Stimulated activated CD4-positive, alpha-beta T cell treated with anti-CD3 and anti-CD28 coated beads, Interleukin-15, amount 100 ng/mL, for 1 hour (primary cell): ENCODE data around the gene DNAH17.

ENCODE experiments used
- DNase-seq, 2 donors: peaks; one replicate each; pipeline ENCODE4 v3.0.0-alpha.2; 2020; ENCODE audit warnings: low read depth in 1 of 2, low spot score in 1 of 2

The DNAH17 gene

DNA sequence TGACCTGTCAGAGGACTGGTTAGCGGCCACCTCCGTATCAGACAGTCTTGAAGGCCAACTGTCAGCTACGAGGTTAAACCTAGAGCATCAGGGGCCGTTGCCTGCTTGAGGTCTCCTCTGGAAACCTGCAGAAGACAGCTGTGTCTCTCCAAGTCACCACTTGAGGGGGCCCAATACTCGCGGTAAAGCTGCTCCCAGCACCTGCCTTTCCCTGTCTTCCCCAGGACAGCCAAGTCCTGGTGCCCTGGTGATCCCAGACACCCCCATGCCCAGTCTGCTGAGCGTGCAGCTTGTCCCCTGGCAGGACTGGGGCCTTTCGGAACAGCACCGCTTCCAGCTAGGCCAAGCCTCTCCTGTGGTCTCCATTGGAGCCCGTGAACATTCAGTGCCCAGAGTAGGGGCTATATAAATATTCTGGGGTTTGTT lies 80.1 kb downstream of the DNAH17 start:
- DNase-seq: peak in 1 of 2 donors; percentile 24

DNA sequence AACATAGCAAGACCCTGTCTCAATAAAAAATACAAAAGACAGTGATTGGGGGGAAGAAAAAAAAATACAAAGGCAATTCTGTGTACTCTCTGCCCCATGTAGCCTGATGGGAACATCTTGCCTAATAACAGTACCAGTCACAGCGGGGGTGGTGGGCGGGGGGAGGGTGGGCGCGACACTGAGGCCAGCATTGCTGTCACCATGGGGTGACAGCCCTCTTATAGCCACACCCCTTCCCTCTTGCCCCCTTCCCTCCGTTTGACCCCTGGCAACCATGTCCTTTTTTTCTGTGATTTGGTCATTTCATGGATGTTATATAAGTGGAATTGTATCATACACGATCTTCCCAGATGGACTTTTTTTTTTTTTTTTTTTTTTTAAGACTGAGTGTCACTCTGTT lies 80.9 kb downstream of the DNAH17 start:
- DNase-seq: no peak

DNA sequence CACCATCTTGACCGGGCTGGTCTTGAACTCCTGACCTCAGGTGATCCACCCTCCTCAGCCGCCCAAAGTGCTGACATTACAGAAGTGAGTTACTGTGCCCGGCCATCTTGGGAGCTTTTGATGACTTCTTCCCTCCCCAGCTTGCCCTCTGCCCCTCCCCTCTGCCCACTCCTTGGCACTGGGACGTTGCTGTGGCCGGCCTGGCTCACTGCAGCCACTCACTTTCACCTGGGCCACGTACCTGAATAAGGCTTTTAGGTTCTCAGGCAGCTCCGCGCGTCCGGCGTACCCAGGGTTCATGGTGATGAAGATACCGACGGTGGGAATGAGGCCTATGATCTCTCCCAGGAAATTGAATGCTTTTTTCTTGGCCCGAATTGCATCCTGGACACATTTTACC lies 81.6 kb downstream of the DNAH17 start:
- DNase-seq: no peak

DNA sequence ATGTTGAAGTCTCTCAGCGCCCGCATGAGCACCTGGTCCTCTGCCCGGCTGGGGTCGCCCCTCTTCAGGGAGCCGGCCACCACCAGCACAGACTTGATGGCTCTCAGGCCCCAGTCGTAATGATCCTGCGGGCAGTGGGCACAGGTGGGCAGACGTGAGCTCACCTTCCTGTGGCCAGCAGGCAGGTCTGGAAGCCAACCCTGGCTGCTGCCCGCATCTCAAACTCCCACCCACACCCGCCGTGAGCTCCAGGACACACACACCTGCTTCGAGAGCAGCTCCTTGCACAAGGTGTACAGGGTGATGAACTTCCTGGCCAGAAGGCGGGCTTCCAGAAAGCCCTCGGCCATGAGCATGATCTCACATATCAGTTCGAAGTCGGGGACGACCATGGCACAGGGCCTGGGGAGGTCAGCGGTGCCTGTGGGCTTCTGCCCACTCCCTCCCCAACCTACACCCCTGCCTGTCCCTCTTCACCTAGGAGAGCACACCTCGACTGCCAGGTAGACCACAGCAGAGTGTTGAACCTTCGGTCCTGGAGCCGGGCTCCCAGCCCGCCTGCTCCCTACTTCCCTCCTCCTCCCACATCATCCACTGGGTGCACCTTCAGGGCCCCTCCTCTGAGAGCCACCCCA lies 82.4 kb downstream of the DNAH17 start:
- DNase-seq: no peak

GRCh38 chr17:78493853-78494695 lies 83.1 kb downstream of the DNAH17 start:
- no peak for DNase-seq

- DNase-seq: no peak
Observed at GRCh38 chr17:78493450-78493849, 83.7 kb downstream of the DNAH17 start.

DNA sequence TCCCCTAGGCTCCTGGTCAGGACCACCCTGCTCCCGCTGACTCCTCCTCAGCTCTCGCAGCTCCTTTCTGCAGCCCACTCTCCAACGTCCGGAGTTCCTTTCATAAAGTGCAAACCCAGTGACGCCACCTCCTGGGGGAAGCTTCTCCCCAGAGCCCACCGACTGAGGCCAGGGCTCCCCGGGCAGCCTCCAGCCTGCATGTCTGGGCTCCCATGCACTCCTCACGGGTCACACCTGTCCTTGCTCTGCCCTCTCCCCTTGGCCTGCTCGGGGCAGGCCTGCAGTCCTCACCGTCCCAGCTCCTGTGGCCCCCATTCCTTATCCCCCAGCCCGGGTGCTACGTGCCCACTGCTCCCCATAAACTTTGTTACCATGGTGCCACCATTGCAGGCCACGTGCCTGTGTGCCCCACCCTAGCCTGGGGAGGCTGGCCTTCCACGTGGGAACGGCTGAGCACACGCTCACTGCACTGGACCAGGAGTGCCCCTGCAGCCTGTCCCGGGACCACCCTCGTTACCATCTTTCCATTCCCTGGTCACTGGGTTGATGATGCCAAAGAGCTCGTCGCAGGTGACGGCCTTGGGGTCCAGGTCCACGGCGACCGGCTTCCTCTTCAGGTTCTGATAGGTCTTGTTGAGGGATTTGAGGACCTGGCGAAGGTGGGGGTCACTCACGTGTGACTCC lies 84.9 kb downstream of the DNAH17 start:
- no peak for DNase-seq

DNA sequence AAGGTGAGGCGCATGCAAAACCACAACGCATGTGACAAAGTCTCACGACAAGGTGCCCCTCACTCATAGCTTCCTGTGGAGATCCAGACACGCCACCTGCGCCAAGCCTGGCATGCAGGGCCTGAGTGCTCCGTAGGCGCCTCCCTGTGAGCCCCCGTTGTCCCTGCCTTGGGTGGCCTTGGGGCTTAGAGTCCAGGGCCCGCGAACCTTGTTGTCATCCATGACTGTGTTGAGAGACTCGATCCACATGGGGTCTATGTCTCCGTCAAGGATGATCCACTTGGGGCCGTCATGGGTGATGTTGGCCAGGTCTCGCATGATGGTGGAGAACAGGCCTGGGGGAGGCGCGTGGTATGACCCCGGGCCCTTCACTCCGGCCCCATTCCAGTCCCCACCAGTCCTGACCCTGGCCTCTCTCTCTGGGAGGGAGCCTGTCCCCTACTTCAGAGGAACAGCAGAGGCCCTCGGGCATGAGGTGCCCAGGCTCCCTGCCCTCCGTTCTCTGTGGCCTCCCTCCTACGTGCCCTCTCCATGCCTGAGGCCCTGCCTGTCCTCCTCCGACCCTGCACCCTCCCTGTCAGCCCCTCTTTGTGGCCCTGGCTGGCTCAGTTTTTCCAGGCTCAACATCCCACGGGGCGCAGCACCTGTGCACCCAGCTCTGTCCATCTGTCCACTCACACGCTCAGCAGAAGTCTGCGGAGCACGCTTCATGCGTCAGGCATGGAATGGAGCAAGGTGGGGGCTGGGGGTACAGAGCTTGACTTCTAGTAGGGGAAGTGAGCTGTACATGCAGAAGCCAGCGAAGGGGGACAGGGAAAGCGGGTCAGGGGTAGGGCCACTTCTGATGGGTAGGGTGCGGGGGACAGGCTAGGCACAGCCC lies 85.7 kb downstream of the DNAH17 start:
- no peak for DNase-seq

DNA sequence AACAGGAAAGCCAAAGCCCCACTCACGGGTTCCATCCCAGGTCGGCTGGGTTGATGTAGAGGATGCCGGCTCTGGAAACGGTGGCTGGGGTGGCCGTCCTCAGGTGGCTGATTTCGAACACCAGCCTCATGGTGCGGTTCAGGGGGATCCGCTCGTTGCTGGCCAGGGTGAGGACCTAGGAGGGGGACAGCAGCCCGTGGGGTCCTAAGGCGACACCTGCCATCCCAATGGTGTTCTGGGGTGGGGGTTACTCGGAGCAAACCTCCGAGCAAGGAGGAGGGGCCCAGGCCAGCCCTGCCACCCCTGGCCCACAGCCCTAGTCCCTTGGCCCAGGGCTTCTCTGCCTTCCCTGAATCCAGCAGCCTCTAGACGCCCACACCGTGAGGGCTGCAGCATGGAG lies 86.5 kb downstream of the DNAH17 start:
- DNase-seq: no peak

DNA sequence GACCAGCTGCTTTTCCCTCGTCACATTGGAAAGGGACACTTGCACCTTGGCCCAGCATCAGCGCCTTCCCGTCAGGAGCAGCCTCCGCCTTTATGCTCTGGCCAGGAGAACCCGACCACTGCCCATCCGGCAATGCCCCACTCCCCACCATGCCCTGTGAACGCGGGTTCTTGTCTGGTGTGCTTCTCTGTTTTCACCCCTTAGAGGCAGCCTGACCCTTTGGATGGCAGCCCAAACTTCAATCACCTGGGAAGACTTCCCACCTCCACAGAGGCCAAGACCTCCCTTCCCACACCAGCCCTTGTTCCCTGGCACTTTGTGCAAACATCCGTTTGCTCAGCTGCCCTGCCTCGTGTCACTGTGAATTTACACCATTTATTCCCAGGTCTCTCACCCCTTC lies 87.0 kb downstream of the DNAH17 start:
- no peak for DNase-seq

DNA sequence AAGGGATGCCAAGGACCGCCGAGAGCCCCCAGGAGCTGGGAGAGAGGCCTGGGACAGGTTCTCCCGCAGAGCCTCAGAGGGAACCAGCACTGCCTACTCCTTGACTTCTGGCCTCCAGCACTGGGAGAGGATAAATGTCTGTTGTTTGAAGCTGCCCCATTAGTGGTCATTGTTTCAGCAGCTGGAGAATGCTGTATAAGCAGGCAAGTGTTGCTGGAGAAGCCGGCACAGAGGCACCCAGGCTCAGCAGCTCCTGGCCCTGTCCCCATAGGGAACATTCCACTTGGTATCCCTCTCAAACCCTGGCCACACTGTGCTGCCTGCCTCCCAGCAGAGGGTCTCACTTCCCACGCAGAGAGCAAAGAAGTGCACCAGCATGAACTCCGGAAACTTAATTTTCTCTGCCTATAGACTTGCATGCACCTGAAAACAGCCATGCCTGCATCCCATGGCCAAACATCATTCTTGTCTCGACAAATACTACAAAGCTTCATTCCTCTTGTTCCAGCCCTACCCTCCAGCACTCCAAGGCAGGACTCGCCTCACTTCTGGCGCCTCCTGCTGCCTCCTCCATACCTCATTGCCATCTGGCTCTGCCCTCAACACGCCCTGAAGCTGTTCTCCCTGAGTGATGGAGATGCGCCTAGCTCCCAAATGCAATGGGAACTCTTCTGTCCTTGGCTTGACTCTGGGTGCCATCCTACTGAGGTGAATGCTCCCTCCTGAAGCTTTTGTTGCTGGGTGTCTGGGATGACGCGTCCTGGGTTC lies 88.1 kb downstream of the DNAH17 start:
- no peak for DNase-seq

- DNase-seq: no peak
Observed at GRCh38 chr17:78488156-78488555, 89.0 kb downstream of the DNAH17 start.

- no peak for DNase-seq
Observed at GRCh38 chr17:78486946-78487680, 90.1 kb downstream of the DNAH17 start.

DNA sequence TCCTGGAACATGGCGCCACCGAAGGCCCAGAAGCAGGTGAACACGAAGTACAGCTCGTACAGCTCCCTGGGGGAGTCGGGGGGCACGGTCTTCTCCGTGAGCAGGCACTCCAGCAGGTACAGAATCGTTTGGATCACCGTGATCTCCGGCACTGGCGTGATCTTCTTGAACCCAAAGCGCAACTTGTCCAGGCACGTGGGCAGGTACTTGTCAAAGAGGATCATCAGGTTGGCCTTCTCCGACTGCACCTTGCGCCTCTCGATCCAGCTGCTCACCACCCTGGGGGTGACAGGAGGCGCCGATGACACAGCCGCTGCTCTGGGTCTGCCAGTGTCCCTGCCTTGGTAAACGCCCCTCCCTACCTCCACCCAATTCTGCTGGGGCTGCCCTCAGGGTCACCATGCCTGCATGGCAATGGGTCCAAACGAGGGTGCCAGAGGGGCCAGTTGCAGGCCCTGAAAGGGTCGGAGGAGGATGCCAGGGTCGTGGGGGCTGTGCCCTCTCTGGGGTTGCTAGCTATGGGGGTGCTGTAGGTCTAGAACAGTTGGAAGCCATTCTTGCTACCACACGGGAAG lies 90.9 kb downstream of the DNAH17 start:
- no peak for DNase-seq

GRCh38 chr17:78485290-78486168 lies 91.7 kb downstream of the DNAH17 start:
- DNase-seq: no peak

GRCh38 chr17:78484271-78485246 lies 92.6 kb downstream of the DNAH17 start:
- DNase-seq: peak; percentile 39 to 55

DNA sequence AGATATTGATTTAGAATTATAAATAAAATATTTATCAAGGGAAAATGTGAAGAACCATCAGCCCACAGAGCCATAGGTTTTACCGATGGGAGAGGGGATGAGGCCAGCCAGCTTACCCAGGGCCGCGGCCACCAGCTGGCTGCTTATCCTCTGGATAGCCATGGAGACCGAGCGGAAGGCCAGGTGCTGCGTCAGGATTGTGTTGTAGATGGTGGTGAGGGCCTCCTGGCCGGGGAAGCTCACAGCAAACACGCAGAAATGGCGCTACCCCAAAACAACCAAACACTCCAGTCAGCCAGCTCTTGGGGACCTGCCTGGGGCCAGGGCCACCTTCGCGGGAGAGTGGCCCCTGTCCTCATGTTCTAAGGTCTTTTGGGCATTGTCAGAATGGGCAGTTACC lies 97.8 kb downstream of the DNAH17 start:
- DNase-seq: no peak
